Endothelial cell (in vitro differentiated cells): ENCODE data around the gene XRRA1. TPM values are rescaled to one million over a fixed set of nuclear protein-coding genes. Genes with fewer than 3 reads are reported as not detected.

Experiments used
- DNase-seq: peaks from one replicate; pipeline ENCODE4 v3.0.0; 2021; ENCODE audit warnings: low spot score
- H3K27ac Mint-ChIP-seq: one replicate; pipeline ENCODE4 v1.8.0; 2021; ENCODE audit warnings: mixed read lengths, inconsistent platforms; ENCODE audit not compliant: unreplicated experiment
- H3K27me3 Mint-ChIP-seq: one replicate; pipeline ENCODE4 v1.8.0; 2021; ENCODE audit warnings: mild to moderate bottlenecking, moderate library complexity, mixed read lengths, inconsistent platforms; ENCODE audit not compliant: unreplicated experiment
- H3K36me3 Mint-ChIP-seq: one replicate; pipeline ENCODE4 v1.8.0; 2021; ENCODE audit warnings: mild to moderate bottlenecking, low read depth, mixed read lengths, inconsistent platforms; ENCODE audit not compliant: unreplicated experiment
- H3K4me1 Mint-ChIP-seq: one replicate; pipeline ENCODE4 v1.8.0; 2021; ENCODE audit warnings: mild to moderate bottlenecking, mixed read lengths, inconsistent platforms; ENCODE audit not compliant: unreplicated experiment
- H3K4me3 Mint-ChIP-seq: one replicate; pipeline ENCODE4 v1.8.0; 2021; ENCODE audit warnings: mild to moderate bottlenecking, mixed read lengths, inconsistent platforms; ENCODE audit not compliant: unreplicated experiment
- H3K9me3 Mint-ChIP-seq: one replicate; pipeline ENCODE4 v1.8.0; 2021; ENCODE audit warnings: mixed read lengths, inconsistent platforms; ENCODE audit not compliant: unreplicated experiment
- CTCF ChIP-seq: fragments of 200-600 bp; sonication (generic); IDR thresholded peaks from one replicate; pipeline ENCODE4 v1.5.0; 2021; ENCODE audit warnings: antibody characterized with exemption; ENCODE audit not compliant: unreplicated experiment
- total RNA-seq: library from RNA; stranded (reverse); fragmentation: NEBNext Ultra II Directional; extraction: Animal tissue kit (Norgen Biotek cat#: 25700); gene quantifications from one replicate; pipeline ENCODE4 v1.2.1, GENCODE V29; 2021; ENCODE audit not compliant: unreplicated experiment

XRRA1 gene
- total RNA-seq, 1 donor from 2014 or later: 8.0 TPM

GRCh38 chr11:74840486-74840885 is 108.4 kb downstream of the XRRA1 start:
- TF ChIP-seq CTCF: no peak
- Mint-ChIP-seq H3K9me3 (no peaks in the 10 kb centered on the region), H3K4me3 (no peak overlapping the region), H3K36me3 (peaks cover 23% of the 10 kb centered on the region), H3K4me1 (peaks cover 16% of the 10 kb centered on the region), H3K27me3 (peaks cover 7% of the 10 kb centered on the region), H3K27ac (peak overlapping the region; percentile 90)
- no peak for DNase-seq

GRCh38 chr11:74839971-74840370 is 108.9 kb downstream of the XRRA1 start:
- no peak for DNase-seq
- Mint-ChIP-seq H3K9me3 (no peaks in the 10 kb centered on the region), H3K27me3 (peaks cover 7% of the 10 kb centered on the region), H3K27ac (no peak overlapping the region), H3K4me1 (peaks cover 16% of the 10 kb centered on the region), H3K36me3 (peaks cover 22% of the 10 kb centered on the region), H3K4me3 (no peak overlapping the region)
- no peak for TF ChIP-seq CTCF

- Mint-ChIP-seq H3K9me3 (no peaks in the 10 kb centered on the region), H3K27ac (no peak overlapping the region), H3K4me1 (peaks cover 16% of the 10 kb centered on the region), H3K36me3 (peaks cover 23% of the 10 kb centered on the region), H3K27me3 (peaks cover 7% of the 10 kb centered on the region), H3K4me3 (peak overlapping the region; percentile 10)
- no peak for TF ChIP-seq CTCF
- no peak for DNase-seq
These were observed 109.4 kb downstream of the XRRA1 start for GRCh38 chr11:74839446-74839845.

GRCh38 chr11:74838188-74838587 is 110.7 kb downstream of the XRRA1 start:
- peaks cover 16% of the 10 kb centered on the region for H3K4me1 Mint-ChIP-seq
- peaks cover 22% of the 10 kb centered on the region for H3K36me3 Mint-ChIP-seq
- DNase-seq: no peak
- peaks cover 7% of the 10 kb centered on the region for H3K27me3 Mint-ChIP-seq
- TF ChIP-seq CTCF: no peak
- H3K27ac Mint-ChIP-seq: no peak overlapping the region
- H3K9me3 Mint-ChIP-seq: no peaks in the 10 kb centered on the region
- no peak overlapping the region for H3K4me3 Mint-ChIP-seq

GRCh38 chr11:74837191-74837590 is 111.7 kb downstream of the XRRA1 start:
- Mint-ChIP-seq H3K4me3 (no peak overlapping the region), H3K4me1 (peaks cover 16% of the 10 kb centered on the region), H3K36me3 (peaks cover 19% of the 10 kb centered on the region), H3K27me3 (peaks cover 7% of the 10 kb centered on the region), H3K9me3 (no peaks in the 10 kb centered on the region), H3K27ac (no peak overlapping the region)
- no peak for TF ChIP-seq CTCF
- no peak for DNase-seq
